Adrenal gland (tissue), 5 donors: ENCODE results near the gene SPAG9.

Experiments
- POLR2A ChIP-seq, 2 donors: fragments of 450-650 bp; IDR thresholded peaks; one replicate each; pipeline ENCODE4 v1.6.1; 2017; ENCODE audit warnings: antibody characterized with exemption in 2 of 2, mild to moderate bottlenecking in 2 of 2, moderate library complexity in 1 of 2
- TF ChIP-seq, protein P1 (sequence below), 6 experiments: fragments of 450-650 bp in 4 of 6; fragments of 200-600 bp in 2 of 6; sonication (generic) in 1 of 6; IDR thresholded peaks; 1 replicate in 5 of 6; 2 replicates in 1 of 6; pipeline versions ENCODE4 v1.5.1 to v1.8.0; 2016 to 2021; ENCODE audit warnings: antibody characterized with exemption in 6 of 6, mild to moderate bottlenecking in 2 of 6, moderate library complexity in 1 of 6
- donor health status: DM: no; HTN: no; CAD: no.

DNA sequence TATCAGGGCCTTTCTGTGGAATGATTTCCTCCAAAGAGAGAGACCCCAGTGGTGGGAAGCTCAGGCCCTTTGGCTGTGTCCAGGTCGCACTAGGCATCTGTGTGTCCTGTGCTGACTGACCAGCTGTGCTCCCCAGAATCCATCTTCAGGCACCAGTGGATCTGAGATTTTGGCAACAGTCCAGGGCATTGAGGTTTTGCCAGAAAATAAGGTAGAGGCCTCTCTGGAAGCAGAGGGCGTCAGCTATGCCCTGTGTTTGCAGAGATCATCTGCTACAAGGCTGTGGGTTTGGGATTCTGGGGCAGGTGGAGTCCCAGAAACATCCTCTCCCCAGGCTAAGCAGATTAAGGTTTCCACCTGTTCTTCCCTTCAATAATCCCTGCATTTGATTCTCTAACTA is 197.1 kb downstream of the SPAG9 start:
- TF ChIP-seq, protein P1, sequence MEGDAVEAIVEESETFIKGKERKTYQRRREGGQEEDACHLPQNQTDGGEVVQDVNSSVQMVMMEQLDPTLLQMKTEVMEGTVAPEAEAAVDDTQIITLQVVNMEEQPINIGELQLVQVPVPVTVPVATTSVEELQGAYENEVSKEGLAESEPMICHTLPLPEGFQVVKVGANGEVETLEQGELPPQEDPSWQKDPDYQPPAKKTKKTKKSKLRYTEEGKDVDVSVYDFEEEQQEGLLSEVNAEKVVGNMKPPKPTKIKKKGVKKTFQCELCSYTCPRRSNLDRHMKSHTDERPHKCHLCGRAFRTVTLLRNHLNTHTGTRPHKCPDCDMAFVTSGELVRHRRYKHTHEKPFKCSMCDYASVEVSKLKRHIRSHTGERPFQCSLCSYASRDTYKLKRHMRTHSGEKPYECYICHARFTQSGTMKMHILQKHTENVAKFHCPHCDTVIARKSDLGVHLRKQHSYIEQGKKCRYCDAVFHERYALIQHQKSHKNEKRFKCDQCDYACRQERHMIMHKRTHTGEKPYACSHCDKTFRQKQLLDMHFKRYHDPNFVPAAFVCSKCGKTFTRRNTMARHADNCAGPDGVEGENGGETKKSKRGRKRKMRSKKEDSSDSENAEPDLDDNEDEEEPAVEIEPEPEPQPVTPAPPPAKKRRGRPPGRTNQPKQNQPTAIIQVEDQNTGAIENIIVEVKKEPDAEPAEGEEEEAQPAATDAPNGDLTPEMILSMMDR (IDR thresholded peaks at IDR 0.05), result no peak
- TF ChIP-seq POLR2A (IDR thresholded peaks at IDR 0.05), result no peak
